IgD-negative memory B cell (primary cell): Measurements from ENCODE around the gene DEFB114. TPM values are rescaled to one million over a fixed set of nuclear protein-coding genes. Genes with fewer than 3 reads are reported as not detected.
"Not testable (repeated sequence)": the region's sequence is repeated elsewhere in the genome, so short reads cannot be mapped to it uniquely, and the experiment has no call there.

ENCODE experiments used
- H3K27ac Mint-ChIP-seq, 3 donors: one replicate each; pipeline ENCODE4 v1.8.0; 2020 to 2022; ENCODE audit warnings: mild to moderate bottlenecking in 3 of 3, mixed read lengths in 3 of 3, moderate library complexity in 1 of 3
- H3K27me3 Mint-ChIP-seq: one replicate; pipeline ENCODE4 v1.8.0; 2021; ENCODE audit warnings: mixed read lengths
- H3K36me3 Mint-ChIP-seq: one replicate; pipeline ENCODE4 v1.8.0; 2020; ENCODE audit warnings: mild to moderate bottlenecking, mixed read lengths
- H3K4me1 Mint-ChIP-seq, 3 donors: one replicate each; pipeline ENCODE4 v1.8.0; 2020 to 2022; ENCODE audit warnings: mixed read lengths in 3 of 3, mild to moderate bottlenecking in 1 of 3
- H3K4me3 Mint-ChIP-seq, 4 donors: one replicate each; pipeline ENCODE4 v1.8.0; 2020 to 2022; ENCODE audit warnings: mild to moderate bottlenecking in 4 of 4, mixed read lengths in 4 of 4, moderate library complexity in 3 of 4
- H3K9me3 Mint-ChIP-seq, 3 donors: one replicate each; pipeline ENCODE4 v1.8.0; 2020 to 2021; ENCODE audit warnings: mixed read lengths in 3 of 3, mild to moderate bottlenecking in 1 of 3
- polyA plus RNA-seq: library from polyadenylated mRNA; unstranded; fragments of 300-500 nt; fragmentation: Illumina TruSeq; gene quantifications from one replicate; pipeline ENCODE4 v1.2.3, GENCODE V29; 2021

The DEFB114 gene
- polyA plus RNA-seq, 1 donor from 2014 or later, result not detected

- H3K4me1 Mint-ChIP-seq, result no peaks in the 10 kb centered on the region
- no peaks in the 10 kb centered on the region for H3K27me3 Mint-ChIP-seq
- peaks cover 0 to 12% (median 3%) of the 10 kb centered on the region in 3 donors for H3K9me3 Mint-ChIP-seq
- no peak overlapping the region for H3K27ac Mint-ChIP-seq
- H3K4me3 Mint-ChIP-seq, result no peak overlapping the region
- no peaks in the 10 kb centered on the region for H3K36me3 Mint-ChIP-seq
Measured at GRCh38 chr6:49955847-49956246, 8.1 kb downstream of the DEFB114 start.

- no peaks in the 10 kb centered on the region for H3K4me1 Mint-ChIP-seq
- peaks cover 2 to 8% (median 6%) of the 10 kb centered on the region in 3 donors for H3K9me3 Mint-ChIP-seq
- no peaks in the 10 kb centered on the region for H3K36me3 Mint-ChIP-seq
- no peak overlapping the region for H3K27ac Mint-ChIP-seq
- H3K4me3 Mint-ChIP-seq, result no peak overlapping the region
- H3K27me3 Mint-ChIP-seq, result no peaks in the 10 kb centered on the region
Measured at GRCh38 chr6:49951926-49952325, 12.0 kb downstream of the DEFB114 start.

GRCh38 chr6:49950415-49950751 lies 13.6 kb downstream of the DEFB114 start:
- Mint-ChIP-seq H3K4me1 (no peaks in the 10 kb centered on the region), H3K27ac (no peak overlapping the region), H3K27me3 (no peaks in the 10 kb centered on the region), H3K36me3 (no peaks in the 10 kb centered on the region), H3K4me3 (no peak overlapping the region), H3K9me3 (peaks cover 2 to 9% (median 6%) of the 10 kb centered on the region in 3 donors)

GRCh38 chr6:49949062-49949461 lies 14.9 kb downstream of the DEFB114 start:
- H3K27ac Mint-ChIP-seq, result no peak overlapping the region
- no peak overlapping the region for H3K4me3 Mint-ChIP-seq
- H3K27me3 Mint-ChIP-seq, result no peaks in the 10 kb centered on the region
- H3K36me3 Mint-ChIP-seq, result no peaks in the 10 kb centered on the region
- H3K4me1 Mint-ChIP-seq, result no peaks in the 10 kb centered on the region
- H3K9me3 Mint-ChIP-seq, result peaks cover 3 to 15% (median 6%) of the 10 kb centered on the region in 3 donors

- Mint-ChIP-seq H3K9me3 (peaks cover 3 to 15% (median 7%) of the 10 kb centered on the region in 3 donors), H3K27me3 (no peaks in the 10 kb centered on the region), H3K4me1 (no peaks in the 10 kb centered on the region), H3K27ac (no peak overlapping the region), H3K4me3 (no peak overlapping the region), H3K36me3 (no peaks in the 10 kb centered on the region)
Measured at GRCh38 chr6:49946835-49947234, 17.1 kb downstream of the DEFB114 start.

- not testable (repeated sequence) for H3K36me3 Mint-ChIP-seq, H3K27me3 Mint-ChIP-seq, H3K4me1 Mint-ChIP-seq, H3K27ac Mint-ChIP-seq, H3K4me3 Mint-ChIP-seq
- peaks cover 1 to 19% (median 5%) of the 10 kb centered on the region in 3 donors for H3K9me3 Mint-ChIP-seq
Measured at GRCh38 chr6:49944068-49944467, 19.9 kb downstream of the DEFB114 start.

GRCh38 chr6:49939993-49940498 lies 23.9 kb downstream of the DEFB114 start:
- no peaks in the 10 kb centered on the region for H3K4me1 Mint-ChIP-seq
- H3K27me3 Mint-ChIP-seq, result no peaks in the 10 kb centered on the region
- peaks cover 0 to 13% (median 5%) of the 10 kb centered on the region in 3 donors for H3K9me3 Mint-ChIP-seq
- H3K27ac Mint-ChIP-seq, result no peak overlapping the region
- no peak overlapping the region for H3K4me3 Mint-ChIP-seq
- H3K36me3 Mint-ChIP-seq, result no peaks in the 10 kb centered on the region

- Mint-ChIP-seq H3K27ac (no peak overlapping the region), H3K4me3 (no peak overlapping the region), H3K4me1 (no peaks in the 10 kb centered on the region), H3K36me3 (no peaks in the 10 kb centered on the region), H3K9me3 (peaks cover 0 to 3% (median 0%) of the 10 kb centered on the region in 3 donors), H3K27me3 (no peaks in the 10 kb centered on the region)
Measured at GRCh38 chr6:49937811-49938210, 26.2 kb downstream of the DEFB114 start.

- no peaks in the 10 kb centered on the region for H3K4me1 Mint-ChIP-seq
- no peaks in the 10 kb centered on the region for H3K27me3 Mint-ChIP-seq
- peaks cover 0 to 5% (median 2%) of the 10 kb centered on the region in 3 donors for H3K9me3 Mint-ChIP-seq
- no peak overlapping the region for H3K27ac Mint-ChIP-seq
- no peak overlapping the region for H3K4me3 Mint-ChIP-seq
- no peaks in the 10 kb centered on the region for H3K36me3 Mint-ChIP-seq
Measured at GRCh38 chr6:49937017-49937416, 26.9 kb downstream of the DEFB114 start.

GRCh38 chr6:49935387-49935786 lies 28.6 kb downstream of the DEFB114 start:
- no peak overlapping the region for H3K27ac Mint-ChIP-seq
- no peak overlapping the region for H3K4me3 Mint-ChIP-seq
- H3K4me1 Mint-ChIP-seq, result no peaks in the 10 kb centered on the region
- peaks cover 0 to 6% (median 3%) of the 10 kb centered on the region in 3 donors for H3K9me3 Mint-ChIP-seq
- H3K36me3 Mint-ChIP-seq, result no peaks in the 10 kb centered on the region
- no peaks in the 10 kb centered on the region for H3K27me3 Mint-ChIP-seq

- no peak overlapping the region for H3K27ac Mint-ChIP-seq
- no peaks in the 10 kb centered on the region for H3K36me3 Mint-ChIP-seq
- H3K4me3 Mint-ChIP-seq, result peak overlapping the region in 1 of 4 donors; percentile 40
- no peaks in the 10 kb centered on the region for H3K27me3 Mint-ChIP-seq
- peaks cover 0 to 6% (median 3%) of the 10 kb centered on the region in 3 donors for H3K9me3 Mint-ChIP-seq
- H3K4me1 Mint-ChIP-seq, result no peaks in the 10 kb centered on the region
Measured at GRCh38 chr6:49934770-49935169, 29.2 kb downstream of the DEFB114 start.

- no peaks in the 10 kb centered on the region for H3K4me1 Mint-ChIP-seq
- H3K9me3 Mint-ChIP-seq, result peaks cover 0 to 3% (median 2%) of the 10 kb centered on the region in 3 donors
- H3K27me3 Mint-ChIP-seq, result no peaks in the 10 kb centered on the region
- H3K36me3 Mint-ChIP-seq, result no peaks in the 10 kb centered on the region
- no peak overlapping the region for H3K27ac Mint-ChIP-seq
- no peak overlapping the region for H3K4me3 Mint-ChIP-seq
Measured at GRCh38 chr6:49933526-49933925, 30.4 kb downstream of the DEFB114 start.

GRCh38 chr6:49929340-49929739 lies 34.6 kb downstream of the DEFB114 start:
- no peaks in the 10 kb centered on the region for H3K4me1 Mint-ChIP-seq
- no peak overlapping the region for H3K4me3 Mint-ChIP-seq
- no peaks in the 10 kb centered on the region for H3K36me3 Mint-ChIP-seq
- no peak overlapping the region for H3K27ac Mint-ChIP-seq
- no peaks in the 10 kb centered on the region for H3K27me3 Mint-ChIP-seq
- peaks cover 0 to 10% (median 5%) of the 10 kb centered on the region in 3 donors for H3K9me3 Mint-ChIP-seq

- H3K4me3 Mint-ChIP-seq, result no peak overlapping the region
- H3K27me3 Mint-ChIP-seq, result no peaks in the 10 kb centered on the region
- H3K36me3 Mint-ChIP-seq, result no peaks in the 10 kb centered on the region
- H3K9me3 Mint-ChIP-seq, result peaks cover 0 to 7% (median 2%) of the 10 kb centered on the region in 3 donors
- no peaks in the 10 kb centered on the region for H3K4me1 Mint-ChIP-seq
- H3K27ac Mint-ChIP-seq, result no peak overlapping the region
Measured at GRCh38 chr6:49923826-49924225, 40.1 kb downstream of the DEFB114 start.

GRCh38 chr6:49919935-49920644 lies 43.9 kb downstream of the DEFB114 start:
- Mint-ChIP-seq H3K27ac (no peak overlapping the region), H3K4me3 (no peak overlapping the region), H3K36me3 (no peaks in the 10 kb centered on the region), H3K4me1 (no peaks in the 10 kb centered on the region), H3K27me3 (no peaks in the 10 kb centered on the region), H3K9me3 (peaks cover 0 to 4% (median 0%) of the 10 kb centered on the region in 3 donors)

GRCh38 chr6:49919261-49919660 lies 44.7 kb downstream of the DEFB114 start:
- Mint-ChIP-seq H3K27ac (no peak overlapping the region), H3K4me1 (no peaks in the 10 kb centered on the region), H3K4me3 (no peak overlapping the region), H3K9me3 (peaks cover 0 to 4% (median 0%) of the 10 kb centered on the region in 3 donors), H3K36me3 (no peaks in the 10 kb centered on the region), H3K27me3 (no peaks in the 10 kb centered on the region)
